Activated T-cell treated with anti-CD3 and anti-CD28 coated beads, Interleukin-2, amount 50 U/mL, for 1 hour (primary cell): ENCODE data around the gene SOX15.
"Not testable (repeated sequence)": the region's sequence is repeated elsewhere in the genome, so short reads cannot be mapped to it uniquely, and the experiment has no call there.

Source experiments
- DNase-seq: peaks from one replicate; pipeline ENCODE4 v3.0.0-alpha.2; 2020

Gene SOX15

GRCh38 chr17:7589891-7590691 is at the start of gene SOX15:
Gene SOX15, minus strand, starts transcription at chr17:7590094. Its CDS starts 418 bp downstream, at chr17:7589676.
- DNase-seq, result no peak

GRCh38 chr17:7636163-7636562 is 46.3 kb upstream of the SOX15 start:
- DNase-seq, result no peak

- no peak for DNase-seq
These were observed 44.5 kb upstream of the SOX15 start for GRCh38 chr17:7634384-7634783.

GRCh38 chr17:7633093-7633492 is 43.2 kb upstream of the SOX15 start:
- DNase-seq, result no peak

- DNase-seq, result no peak
These were observed 42.6 kb upstream of the SOX15 start for GRCh38 chr17:7632492-7632894.

GRCh38 chr17:7631398-7632380 is 41.8 kb upstream of the SOX15 start:
- DNase-seq, result no peak

- DNase-seq, result no peak
These were observed 40.2 kb upstream of the SOX15 start, which contains the start of gene SHBG for GRCh38 chr17:7629939-7630571. Gene SHBG, plus strand, starts transcription at chr17:7630135. Its CDS starts 38 bp downstream, at chr17:7630173.

GRCh38 chr17:7627250-7628121 is 37.6 kb upstream of the SOX15 start, which contains the start of gene SAT2:
Gene SAT2, minus strand, starts transcription at chr17:7627821. Its CDS starts 186 bp downstream, at chr17:7627635.
- DNase-seq, result peak; percentile 82

GRCh38 chr17:7626956-7627249 is 37.0 kb upstream of the SOX15 start:
- no peak for DNase-seq

- no peak for DNase-seq
These were observed 36.4 kb upstream of the SOX15 start for GRCh38 chr17:7626307-7626706.

GRCh38 chr17:7625749-7626148 is 35.9 kb upstream of the SOX15 start:
- DNase-seq, result not testable (repeated sequence)

- no peak for DNase-seq
These were observed 33.8 kb upstream of the SOX15 start for GRCh38 chr17:7623661-7624060.

- DNase-seq, result no peak
These were observed 30.9 kb upstream of the SOX15 start for GRCh38 chr17:7620835-7621234.

GRCh38 chr17:7618608-7619007 is 28.7 kb upstream of the SOX15 start:
- DNase-seq, result no peak

GRCh38 chr17:7615265-7615747 is 25.4 kb upstream of the SOX15 start:
- no peak for DNase-seq

- peak; percentile 97 for DNase-seq
These were observed 24.8 kb upstream of the SOX15 start, which contains the start of gene FXR2 for GRCh38 chr17:7614425-7615264. Gene FXR2, minus strand, starts transcription at chr17:7614897. Its CDS starts 365 bp downstream, at chr17:7614532.

GRCh38 chr17:7613769-7614424 is 24.0 kb upstream of the SOX15 start:
- DNase-seq, result no peak

GRCh38 chr17:7612294-7612640 is 22.4 kb upstream of the SOX15 start:
- no peak for DNase-seq

GRCh38 chr17:7611635-7612293 is 21.9 kb upstream of the SOX15 start:
- no peak for DNase-seq

GRCh38 chr17:7610641-7611040 is 20.7 kb upstream of the SOX15 start:
- DNase-seq, result no peak
